Right renal cortex interstitium (tissue), 3 donors: ENCODE data around the gene SLAIN2. TPM values are rescaled to one million over a fixed set of nuclear protein-coding genes. Genes with fewer than 3 reads are reported as not detected.

Experiments
- DNase-seq, 3 donors: peaks; one replicate each; pipeline ENCODE4 v3.0.0-alpha.2; 2013; ENCODE audit warnings: low read depth in 3 of 3, low spot score in 2 of 3
- polyA plus RNA-seq, 3 donors: library from polyadenylated mRNA; unstranded; fragments of 120-200 nt; gene quantifications; one replicate each; pipeline ENCODE4 v1.2.1, GENCODE V29; 2013; ENCODE audit not compliant: insufficient read length in 3 of 3

Gene SLAIN2
- polyA plus RNA-seq, 3 donors: 69.2 to 73.8 (median 70.7) TPM

DNA sequence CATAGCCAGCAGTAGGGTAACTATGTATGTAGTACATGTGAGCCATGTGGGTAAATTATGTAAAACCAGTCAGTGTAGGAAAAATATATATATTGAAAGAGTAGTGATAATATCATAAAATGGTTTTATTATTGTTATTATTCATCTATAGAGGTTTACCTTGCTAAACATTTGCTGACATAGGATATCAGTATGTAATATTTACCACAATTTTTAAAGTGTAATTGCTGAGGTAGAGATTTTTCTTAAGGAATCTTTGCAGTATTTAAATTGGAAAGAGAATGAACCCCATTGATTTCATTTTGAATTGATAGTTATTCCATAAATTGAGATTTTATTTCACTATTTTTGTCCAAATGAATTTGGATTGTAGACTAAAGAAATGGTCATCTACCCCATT is 27.1 kb downstream of the SLAIN2 start:
- DNase-seq: no peak

DNA sequence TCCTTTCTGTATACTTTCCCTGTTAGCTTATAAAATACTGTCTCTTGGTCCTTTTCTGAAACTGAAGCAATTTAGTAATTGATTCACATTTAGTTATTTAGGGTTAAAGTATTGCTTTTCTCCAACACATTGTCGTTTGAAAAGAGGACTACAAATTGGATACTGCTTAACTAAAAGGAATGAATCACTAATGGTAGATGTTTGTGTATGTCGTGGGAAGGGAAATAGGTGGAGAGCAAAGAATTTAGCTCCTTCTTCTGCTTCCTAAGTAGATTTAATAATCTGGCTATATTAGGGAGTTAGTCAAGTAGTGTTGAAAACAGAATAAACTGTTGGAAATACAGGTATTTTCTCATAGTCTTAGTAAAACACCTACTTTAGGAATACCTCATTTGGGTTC is 27.9 kb downstream of the SLAIN2 start:
- no peak for DNase-seq

DNA sequence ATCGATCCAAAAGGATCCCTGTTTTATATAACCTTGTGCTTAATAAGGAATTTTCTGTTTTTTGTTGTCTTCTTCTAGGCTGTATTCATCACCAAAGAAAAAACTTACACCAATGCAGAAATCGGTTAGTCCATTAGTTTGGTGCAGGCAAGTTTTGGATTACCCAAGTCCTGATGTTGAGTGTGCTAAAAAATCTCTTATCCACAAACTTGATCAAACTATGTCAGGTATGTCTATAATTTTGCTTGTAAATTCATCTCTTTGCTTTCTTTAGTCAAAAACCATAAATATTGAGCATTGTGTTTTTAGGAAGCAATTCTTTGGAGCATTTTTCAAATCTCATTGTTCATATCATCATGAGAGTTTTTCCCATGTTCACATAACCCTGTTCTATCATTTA is 28.4 kb downstream of the SLAIN2 start:
- DNase-seq: no peak

DNA sequence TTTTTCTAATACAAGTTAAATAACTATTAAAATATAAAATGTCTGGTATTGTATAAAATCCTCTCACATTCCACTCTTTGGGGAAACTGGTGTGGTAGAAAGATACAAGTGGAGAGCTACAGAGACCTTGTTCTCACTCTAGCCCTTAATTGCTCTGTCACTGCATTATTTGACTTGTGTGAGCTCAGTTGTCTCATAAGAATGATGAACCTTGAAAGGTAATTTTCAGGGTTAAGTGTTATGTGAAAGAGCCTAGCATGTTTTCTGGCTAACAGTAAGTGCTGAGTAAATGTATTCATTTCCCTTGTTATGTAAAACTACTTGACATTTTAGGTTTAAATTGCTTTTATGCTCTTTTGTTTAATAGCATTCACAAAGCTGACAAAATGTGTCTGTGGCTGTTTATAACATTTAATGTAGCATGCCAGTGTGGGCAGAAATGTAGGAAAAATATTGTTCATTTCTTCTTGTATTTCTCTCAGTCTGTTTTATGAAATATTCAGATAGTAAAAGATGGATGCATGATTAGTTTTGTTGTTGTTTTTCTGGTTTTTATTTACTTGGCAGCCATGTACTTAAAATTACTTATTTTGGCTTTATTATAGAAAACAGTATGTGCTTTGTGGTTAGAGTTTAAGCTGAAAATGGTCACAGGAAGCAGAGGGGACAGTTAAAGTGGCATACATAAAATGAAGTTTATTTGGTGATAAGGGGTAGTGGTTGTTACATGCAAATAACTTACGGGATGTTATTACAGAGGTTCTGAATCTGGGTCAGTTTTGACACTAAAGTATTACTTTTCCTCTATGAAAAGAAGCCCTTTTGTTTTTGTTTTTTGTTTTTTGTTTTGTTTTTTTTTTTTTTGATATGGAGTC is 29.2 kb downstream of the SLAIN2 start:
- DNase-seq: no peak

DNA sequence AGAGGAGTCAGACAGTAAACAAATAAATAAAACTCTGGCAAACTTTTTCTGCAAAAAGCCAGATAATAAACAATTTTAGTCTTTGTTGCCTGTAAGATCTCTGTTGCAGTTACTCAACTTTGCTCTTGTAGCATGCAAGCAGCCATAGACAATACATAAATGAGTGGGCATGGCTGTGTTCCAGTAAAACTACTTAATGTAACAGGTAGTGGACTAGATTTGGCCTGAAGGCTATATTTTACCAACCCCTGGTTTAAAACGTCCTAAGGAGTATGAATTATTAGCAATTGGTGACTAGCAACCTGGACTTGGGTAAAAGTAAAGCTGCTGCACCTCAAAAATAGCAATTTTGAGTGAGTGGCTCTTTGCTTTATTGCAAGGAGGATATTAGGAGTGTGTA is 30.9 kb downstream of the SLAIN2 start:
- DNase-seq: no peak

DNA sequence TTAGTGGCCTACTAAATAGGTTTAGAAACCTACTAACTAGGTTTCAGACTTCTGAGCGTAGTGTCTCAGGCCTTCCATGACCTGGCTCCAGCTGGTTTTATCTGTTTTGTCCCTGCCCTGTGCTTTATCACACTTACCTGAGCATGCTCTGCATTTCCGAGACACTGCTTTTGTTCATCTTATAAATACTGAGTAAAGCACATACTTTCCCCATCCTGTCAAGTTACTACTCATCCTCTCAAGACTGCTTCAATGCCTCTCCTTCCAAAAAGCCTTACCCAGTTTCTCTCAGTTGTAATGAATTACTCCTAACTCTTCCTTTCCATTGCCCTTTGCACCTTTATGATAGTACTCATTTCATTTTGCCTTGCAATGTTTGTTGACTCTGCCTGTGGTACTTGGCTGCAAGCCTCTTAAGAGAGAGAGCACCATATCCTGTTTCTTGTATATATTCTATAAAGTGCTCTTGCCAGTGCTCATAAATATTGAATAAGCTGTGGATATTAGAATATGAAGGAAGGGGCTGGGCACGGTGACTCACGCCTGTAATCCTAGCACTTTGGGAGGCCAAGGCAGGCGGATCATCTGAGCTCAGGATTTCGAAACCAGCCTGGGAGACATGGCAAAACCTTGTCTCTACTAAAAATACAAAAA is 34.4 kb downstream of the SLAIN2 start:
- DNase-seq: no peak

DNA sequence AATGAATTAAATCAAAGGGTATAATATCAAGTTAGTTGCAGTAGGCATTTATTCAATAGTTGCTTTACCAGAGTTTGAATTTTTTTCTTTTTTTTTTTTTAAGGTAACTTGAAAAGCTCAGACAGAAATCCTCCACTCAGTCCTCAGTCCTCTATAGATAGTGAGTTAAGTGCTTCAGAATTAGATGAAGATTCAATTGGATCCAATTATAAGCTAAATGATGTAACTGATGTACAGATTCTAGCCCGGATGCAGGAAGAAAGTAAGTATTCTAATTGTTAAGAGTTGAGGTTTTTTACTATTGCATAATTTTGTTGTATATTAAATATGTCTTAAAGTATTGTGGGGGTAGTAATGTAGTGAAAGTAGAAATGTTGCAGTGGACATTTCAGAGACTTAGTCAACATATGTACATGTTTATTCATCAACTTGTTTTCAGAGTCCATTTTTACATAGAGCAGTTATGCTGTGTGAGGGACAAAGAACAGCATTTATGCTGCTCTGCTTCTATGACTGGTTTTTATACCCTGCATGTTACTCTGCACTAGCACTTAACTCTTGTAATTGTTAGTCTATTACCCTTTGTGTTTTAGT is 38.4 kb downstream of the SLAIN2 start:
- no peak for DNase-seq

DNA sequence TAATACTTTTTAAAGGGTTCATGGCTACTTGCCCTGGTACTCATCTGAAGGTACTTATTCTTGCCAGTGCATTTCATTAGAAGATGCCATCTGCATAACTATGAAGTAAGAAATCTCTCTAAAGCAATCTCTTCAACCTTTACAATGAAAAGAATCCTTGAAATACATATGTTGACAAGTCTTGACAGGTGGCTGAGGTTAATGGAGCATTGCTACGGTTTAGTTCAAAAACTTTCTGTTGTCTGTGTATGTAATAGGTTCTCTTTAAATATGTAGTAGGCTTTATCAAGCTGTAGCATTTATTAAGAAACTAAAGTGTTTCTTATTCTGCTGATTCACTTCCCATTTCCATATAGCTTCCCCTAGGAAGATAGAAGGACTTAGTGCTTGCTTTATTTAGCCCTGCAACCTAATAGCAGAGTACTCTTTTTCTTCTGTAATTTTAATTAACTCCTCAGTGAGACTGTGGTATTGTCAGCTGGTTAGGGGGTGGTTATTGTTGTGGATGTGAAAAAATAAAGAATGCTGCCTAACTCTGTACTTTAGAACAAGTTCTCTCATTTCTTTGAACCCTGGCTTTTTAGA is 39.3 kb downstream of the SLAIN2 start:
- DNase-seq: no peak

DNA sequence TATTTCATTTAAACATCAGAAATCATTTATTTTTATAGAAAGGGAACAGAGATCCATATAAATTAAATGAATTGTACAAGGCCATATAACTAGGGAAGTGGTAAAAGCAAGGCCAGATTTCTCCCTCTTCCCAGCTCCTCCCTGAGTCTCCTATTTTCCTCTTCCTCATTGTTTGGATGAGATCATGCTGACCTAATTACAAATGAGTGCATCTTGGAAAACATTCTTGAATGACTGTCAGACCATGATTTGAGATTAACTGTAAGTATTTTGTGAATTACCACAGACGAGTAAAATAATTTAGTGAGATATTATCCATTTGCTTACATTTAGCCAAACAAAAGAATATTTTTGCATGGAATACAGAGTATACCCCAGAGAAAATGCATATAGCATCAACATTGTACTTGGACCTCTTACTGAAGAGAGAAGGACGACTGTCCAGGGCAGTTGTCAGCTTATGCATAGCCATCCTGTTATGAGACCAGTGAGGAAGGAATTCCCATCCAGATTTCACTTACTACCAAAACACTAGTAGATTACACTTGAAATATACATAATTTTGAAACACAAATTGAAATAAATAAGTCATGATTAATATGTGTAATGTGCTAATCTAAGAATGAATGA is 47.3 kb downstream of the SLAIN2 start:
- no peak for DNase-seq

DNA sequence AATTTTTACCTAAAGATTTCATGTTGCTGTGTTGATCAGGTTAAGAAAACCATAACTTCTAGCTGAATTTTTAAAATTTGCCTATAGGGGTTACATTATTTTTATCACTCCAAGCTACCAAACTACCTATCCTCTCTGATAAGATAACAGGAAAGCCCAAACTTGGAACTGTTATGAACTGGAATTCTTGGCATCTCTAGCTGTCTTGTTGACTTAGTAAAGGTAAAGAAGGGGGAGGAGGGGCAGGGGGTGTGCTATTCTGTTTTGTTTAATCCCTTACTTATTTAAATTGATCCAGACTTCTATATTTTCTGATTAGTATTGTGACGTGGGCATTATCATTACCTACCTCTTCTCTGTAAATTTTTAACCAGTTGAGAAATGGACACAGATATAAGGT is 54.7 kb downstream of the SLAIN2 start:
- DNase-seq: no peak

DNA sequence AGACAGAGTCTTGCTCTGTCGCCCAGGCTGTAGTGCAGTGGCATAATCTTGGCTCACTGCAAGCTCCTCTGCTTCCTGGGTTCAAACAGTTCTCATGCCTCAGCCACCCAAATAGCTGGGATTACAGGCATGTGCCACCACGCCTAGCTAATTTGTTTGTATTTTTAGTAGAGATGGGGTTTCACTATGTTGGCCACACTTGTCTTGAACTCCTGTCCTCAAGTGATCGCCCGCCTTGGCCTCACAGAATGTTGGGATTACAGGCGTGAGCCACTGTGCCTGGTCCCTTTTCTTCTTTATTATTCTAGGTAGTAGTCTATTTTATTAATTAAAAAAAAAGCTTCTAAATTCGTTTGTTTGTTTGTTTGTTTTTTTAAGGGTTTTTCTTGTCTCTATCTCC is 59.1 kb downstream of the SLAIN2 start:
- no peak for DNase-seq

DNA sequence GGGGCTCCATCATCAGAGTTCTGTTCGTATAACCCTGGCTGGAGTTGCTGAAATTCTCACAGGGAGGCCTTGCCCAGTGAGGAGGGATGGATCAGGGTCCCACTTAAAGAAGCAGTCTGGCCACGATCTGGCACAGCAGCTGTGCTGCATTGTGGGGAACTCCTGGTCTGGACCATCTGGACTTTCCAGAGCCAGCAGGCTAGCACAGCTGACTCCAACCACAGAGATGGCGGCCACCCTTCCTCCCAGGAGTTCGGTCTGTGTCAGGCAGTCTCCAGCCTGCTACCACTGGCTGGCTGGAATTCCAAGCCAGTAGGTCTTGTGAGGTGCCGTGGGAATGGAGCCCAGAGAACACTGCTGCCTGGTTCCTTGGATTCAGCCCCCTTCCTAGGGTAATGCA is 62.0 kb downstream of the SLAIN2 start:
- DNase-seq: no peak

DNA sequence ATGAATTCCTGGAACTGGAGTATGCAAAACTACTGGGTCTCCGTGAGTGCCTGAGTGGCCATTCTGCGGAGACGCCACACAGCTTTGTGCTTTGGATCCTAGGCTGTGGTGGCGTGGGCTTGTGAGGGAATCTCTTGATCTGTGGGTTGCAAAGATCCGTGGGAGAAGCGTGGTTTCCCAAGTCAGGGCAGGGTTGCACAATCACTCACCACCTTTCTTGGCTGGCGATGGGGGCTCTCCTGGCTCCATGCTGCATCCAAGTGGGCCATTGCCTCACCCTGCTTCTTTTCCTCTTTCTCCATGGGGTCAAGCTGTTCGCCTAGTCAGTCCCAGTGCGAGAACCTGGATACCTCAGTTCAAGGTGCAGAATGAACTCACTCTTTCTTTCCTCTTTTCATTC is 62.5 kb downstream of the SLAIN2 start:
- DNase-seq: no peak

DNA sequence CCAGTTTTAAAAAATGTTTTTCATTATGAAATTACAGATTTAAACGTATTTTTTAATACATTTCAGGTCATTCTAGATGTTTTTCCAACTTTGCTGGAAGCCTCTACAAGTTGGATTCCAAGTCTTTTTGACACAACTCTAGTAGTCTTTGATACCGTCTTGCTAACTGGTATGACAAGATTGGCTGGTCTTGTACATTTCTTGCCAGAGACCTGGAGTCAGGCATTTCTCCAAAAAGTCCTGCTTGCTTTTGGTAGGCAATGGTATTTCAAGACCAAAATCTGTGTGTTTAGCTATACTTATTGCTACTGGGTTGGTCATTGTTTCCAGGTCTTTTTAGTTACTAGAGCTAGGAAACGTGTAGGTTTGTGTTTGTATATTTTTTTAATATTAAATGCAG is 64.6 kb downstream of the SLAIN2 start:
- DNase-seq: no peak

DNA sequence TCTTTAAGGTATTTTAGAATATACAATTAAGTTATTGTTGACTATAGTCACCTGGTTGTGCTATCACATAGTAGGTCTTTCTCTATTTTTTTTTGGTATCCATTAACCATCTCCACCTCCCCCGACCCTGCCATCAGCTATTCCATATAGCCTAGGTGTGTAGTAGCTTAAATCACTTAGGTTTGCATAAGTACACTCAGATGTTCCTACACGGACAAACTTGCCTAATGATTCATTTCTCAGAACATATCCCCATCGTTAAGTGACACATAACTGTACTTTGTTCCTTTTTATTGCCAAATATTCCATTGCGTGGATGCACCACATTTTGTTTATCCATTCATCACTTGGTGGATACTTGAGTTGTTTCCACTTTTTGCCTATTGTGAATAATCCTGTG is 67.9 kb downstream of the SLAIN2 start:
- no peak for DNase-seq

DNA sequence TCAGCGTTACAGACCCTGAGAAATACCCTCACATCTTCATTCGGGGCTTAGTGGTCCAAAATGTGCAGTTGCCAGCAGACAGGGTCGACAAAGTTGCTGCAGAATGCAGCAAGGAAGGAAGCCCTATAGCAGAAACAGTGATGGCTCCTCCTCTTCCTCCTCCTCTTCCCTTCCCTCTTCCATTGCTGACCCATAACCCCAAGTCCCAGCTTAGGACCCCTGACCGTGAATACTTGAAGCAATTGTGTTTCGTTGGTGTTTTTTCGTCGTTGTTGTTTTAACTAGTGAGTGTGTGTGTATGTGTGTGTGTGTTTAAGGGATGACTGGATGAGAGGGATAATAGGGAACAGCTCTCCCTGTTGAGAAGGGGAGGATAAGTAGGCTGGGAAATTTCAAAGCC is 69.5 kb downstream of the SLAIN2 start:
- DNase-seq: no peak

DNA sequence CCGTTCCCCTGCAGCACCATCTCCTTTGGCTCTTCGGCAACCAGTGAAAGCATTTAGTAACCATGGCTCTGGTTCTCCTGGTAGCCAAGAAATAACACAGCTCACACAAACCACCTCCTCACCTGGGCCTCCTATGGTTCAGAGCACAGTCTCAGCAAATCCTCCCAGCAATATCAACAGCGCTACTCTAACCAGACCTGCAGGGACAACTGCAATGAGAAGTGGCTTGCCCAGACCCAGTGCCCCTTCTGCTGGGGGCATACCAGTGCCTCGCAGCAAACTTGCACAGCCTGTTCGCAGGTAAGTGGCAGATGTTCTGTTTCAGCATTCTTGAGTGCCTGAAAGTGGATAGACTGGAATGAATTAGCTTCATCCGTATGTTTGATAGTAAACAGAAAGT is 78.8 kb downstream of the SLAIN2 start:
- no peak for DNase-seq

DNA sequence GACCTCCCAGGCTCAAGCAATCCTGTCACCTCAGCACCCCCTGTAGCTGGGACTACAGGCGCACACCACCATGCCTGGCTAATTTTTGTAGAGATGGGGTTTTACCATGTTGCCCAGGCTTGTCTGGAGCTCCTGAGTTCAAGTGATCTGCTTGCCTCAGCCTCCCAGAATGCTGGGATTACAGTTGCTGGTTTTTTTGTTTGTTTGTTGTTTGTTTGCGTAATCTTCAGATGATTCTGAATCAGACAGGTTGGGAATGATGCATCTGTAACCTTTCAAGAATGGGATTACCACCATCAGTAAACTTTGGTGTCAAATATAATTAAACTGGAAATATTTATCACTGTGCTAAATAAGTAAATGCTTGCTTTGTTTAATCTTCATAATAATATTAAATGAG is 79.8 kb downstream of the SLAIN2 start:
- no peak for DNase-seq

DNA sequence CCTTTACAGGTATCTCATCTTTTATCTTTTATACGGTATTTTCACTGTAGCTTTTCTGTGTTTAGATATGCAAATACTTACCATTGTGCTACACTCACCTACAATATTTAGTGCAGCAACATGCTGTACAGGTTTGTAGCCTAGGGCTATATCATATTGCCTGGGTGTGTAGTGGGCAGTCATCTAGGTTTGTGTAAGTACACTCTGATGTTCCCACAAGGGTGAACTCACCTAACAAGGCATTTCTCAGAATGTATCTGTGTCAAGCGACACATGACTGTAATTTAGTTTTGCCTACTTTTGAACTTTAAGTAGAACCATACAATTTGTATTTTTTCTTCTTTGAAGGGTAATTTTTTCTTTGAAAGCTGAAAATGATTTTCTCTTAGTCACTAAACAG is 87.6 kb downstream of the SLAIN2 start:
- no peak for DNase-seq

DNA sequence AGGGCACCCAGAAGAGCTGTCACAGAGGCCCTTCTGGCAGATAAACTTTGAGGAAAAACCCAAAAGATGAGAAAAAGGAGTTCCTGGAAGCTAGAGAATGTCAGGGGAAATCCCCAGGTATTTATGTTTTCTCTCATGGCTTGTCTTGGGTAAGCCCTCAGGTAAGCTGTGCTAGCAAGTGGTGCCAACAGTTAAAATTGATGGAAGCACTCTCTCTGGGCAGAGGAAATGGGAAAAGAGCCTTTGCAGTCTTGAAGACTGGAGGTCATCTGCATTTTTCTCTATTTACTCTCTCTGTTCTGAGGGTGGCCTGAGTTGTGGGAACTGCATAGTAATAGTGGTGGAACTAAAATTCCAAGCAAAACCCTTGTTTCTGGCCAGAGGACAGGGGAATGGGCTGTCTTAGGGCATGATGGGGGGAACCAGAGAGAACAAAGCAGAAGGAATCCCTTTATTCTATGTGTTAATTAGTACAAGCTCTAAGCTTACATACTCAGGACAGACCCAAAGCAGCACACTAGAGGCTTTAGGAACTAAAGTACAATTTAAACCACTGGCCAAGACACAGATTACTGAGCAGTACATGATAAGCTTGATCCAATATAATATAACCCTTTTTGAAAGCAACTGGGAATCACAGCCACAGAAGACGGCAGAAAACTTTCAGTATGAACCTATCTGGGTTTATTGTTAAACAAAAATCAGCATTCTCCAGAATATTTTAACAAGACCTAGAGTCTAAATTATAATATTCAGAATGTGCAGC is 88.6 kb downstream of the SLAIN2 start:
- DNase-seq: no peak
